GM06990 (cell line): Measurements from ENCODE around the gene SPTB.

Experiments
- DNase-seq: peaks from one replicate; pipeline ENCODE4 v3.0.0-alpha.2; 2011; ENCODE audit not compliant: insufficient read length; ENCODE audit errors: extremely low read depth
- H3K27me3 ChIP-seq: replicated peaks from 2 replicates; pipeline ENCODE4 v1.6.0; 2011; ENCODE audit warnings: low read length; ENCODE audit not compliant: control insufficient read depth, insufficient read depth
- H3K36me3 ChIP-seq: 2 replicates; pipeline ENCODE4 v1.5.1; 2011; ENCODE audit warnings: low read length; ENCODE audit not compliant: control insufficient read depth, insufficient read depth
- H3K4me3 ChIP-seq: replicated peaks from 2 replicates; pipeline ENCODE4 v1.5.1; 2011; ENCODE audit warnings: low read depth, mild to moderate bottlenecking, control low read depth, low read length
- TF ChIP-seq, protein P1 (sequence below): IDR thresholded peaks from 2 replicates; pipeline ENCODE4 v1.5.1; 2011; ENCODE audit warnings: low read length, control low read depth, mild to moderate bottlenecking, inconsistent platforms; ENCODE audit not compliant: insufficient read depth, poor library complexity, severe bottlenecking

The SPTB gene

DNA sequence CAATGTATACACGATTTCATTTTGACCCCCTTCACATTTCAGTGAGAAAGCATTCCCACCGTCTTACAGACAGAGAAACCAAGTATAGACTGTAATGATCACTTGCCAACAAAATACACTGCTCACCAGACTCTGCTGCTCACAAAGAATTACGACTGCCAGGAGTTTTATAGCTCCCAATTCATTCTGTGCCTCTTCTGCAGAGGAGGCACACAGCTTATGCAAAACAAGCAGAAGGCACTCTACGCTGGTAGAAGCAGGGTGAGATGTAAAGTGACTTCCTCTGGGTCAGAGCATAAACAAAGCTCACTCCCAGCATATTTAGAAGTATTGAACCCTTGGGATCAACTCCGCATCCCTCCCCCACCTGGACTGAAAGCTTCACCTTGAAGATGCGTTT lies 14.6 kb downstream of the SPTB start:
- Histone ChIP-seq H3K36me3 (no peaks in the 10 kb centered on the region), H3K27me3 (peaks cover 1% of the 10 kb centered on the region; the same call in 1 of the 2 replicates), H3K4me3 (no peak overlapping the region)
- DNase-seq: no peak
- TF ChIP-seq, protein P1, sequence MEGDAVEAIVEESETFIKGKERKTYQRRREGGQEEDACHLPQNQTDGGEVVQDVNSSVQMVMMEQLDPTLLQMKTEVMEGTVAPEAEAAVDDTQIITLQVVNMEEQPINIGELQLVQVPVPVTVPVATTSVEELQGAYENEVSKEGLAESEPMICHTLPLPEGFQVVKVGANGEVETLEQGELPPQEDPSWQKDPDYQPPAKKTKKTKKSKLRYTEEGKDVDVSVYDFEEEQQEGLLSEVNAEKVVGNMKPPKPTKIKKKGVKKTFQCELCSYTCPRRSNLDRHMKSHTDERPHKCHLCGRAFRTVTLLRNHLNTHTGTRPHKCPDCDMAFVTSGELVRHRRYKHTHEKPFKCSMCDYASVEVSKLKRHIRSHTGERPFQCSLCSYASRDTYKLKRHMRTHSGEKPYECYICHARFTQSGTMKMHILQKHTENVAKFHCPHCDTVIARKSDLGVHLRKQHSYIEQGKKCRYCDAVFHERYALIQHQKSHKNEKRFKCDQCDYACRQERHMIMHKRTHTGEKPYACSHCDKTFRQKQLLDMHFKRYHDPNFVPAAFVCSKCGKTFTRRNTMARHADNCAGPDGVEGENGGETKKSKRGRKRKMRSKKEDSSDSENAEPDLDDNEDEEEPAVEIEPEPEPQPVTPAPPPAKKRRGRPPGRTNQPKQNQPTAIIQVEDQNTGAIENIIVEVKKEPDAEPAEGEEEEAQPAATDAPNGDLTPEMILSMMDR: no peak

DNA sequence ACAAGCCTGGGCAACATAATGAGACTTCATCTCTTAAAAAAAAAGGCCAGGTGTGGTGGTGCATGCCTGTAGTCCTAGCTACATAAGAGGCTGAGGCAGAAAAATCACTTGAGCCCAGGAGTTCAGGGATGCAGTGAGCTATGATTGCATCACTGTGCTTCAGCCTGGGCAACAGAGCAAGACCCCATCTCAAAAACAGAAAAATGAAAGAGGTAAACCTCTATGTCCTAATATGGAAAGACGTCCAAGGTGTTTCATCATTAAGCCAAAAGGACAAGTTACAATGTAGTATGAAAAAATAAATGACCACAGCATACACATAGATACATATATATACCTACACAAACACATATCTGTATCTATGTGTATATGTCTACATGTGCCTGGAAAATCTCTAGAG lies 15.4 kb downstream of the SPTB start:
- Histone ChIP-seq H3K4me3 (no peak overlapping the region), H3K27me3 (peaks cover 1% of the 10 kb centered on the region; the same call in 1 of the 2 replicates), H3K36me3 (no peaks in the 10 kb centered on the region)
- TF ChIP-seq, protein P1: no peak
- DNase-seq: no peak

DNA sequence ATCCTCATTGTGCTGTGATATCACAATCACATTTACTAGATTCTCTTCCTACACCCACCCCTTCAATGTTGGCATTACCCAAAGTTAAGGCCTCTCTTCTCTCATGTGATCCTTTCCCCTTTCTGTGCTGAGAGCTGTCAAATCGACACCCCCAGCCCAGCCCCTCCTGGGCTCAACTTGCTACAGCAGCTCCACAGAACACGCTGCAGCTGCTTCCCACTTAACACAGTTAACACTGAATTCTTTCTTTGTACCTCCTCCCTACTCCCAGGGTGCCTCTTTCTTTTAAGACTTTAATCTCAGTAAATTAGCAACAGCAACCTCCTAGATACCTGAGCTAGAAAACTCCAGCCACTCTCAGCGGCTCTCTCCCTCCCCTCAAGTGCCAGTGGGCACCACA lies 17.8 kb downstream of the SPTB start:
- TF ChIP-seq, protein P1: no peak
- Histone ChIP-seq H3K4me3 (no peak overlapping the region), H3K36me3 (no peaks in the 10 kb centered on the region), H3K27me3 (no peaks in the 10 kb centered on the region; the same call in 1 of the 2 replicates)
- no peak for DNase-seq

DNA sequence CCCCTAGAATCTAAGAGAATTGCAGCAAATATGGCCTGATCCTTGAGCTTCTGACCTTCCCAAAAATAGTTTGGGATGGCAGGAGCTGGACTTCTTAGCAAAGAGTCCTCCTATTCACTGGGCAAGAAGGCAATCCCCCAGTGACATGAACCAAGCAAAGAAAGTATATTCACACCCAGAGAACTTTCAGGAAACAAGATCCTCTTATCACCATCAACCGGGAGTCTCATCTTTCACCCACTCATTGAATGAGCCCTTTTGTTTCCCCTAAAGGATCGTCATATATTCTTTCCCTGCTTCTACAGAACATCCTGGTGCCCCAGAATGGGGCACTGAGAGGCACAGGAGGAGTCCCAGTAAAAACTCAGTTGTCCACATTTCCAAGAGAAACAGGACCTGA lies 19.7 kb downstream of the SPTB start:
- no peak for DNase-seq
- Histone ChIP-seq H3K27me3 (no peaks in the 10 kb centered on the region; the same call in 1 of the 2 replicates), H3K4me3 (no peak overlapping the region), H3K36me3 (no peaks in the 10 kb centered on the region)
- TF ChIP-seq, protein P1: no peak

DNA sequence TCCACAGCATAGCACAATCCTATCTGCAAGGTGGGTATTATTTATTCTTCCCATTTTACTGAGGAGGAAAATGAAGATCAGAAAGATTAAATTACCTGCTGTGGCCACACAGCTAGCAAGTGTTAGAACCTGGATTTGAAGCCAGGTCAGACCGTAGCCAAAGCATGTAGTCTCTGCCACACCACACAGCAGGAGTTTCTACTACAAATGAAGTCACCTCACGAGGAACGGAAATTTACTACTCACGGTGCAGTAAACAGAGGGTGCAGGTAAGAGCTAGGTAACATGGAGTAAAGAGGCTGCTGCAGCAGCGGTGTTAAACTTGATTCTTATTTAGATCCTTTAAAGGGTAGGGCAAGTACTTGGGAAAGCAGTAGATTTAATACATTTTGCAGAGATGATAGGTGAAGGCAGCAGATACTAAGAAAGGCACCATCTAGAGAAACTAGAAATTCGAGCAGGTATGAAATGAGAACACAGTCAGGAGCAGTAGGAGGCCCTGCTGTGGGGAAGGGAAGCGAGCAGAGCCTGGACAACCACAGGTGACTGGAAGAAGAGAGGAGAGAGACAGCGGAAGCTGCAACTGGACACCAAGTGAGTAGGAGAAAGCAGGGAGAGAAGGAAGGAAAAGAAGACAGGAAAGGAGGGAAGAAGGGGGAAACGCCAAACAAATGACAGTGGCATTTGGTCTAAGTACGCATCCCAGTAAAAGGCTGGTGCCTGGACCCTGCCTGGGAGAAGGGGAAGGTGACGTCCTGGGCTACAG lies 21.5 kb downstream of the SPTB start:
- DNase-seq: no peak
- no peaks in the 10 kb centered on the region for H3K27me3 ChIP-seq
- H3K4me3 ChIP-seq: no peak overlapping the region
- TF ChIP-seq, protein P1: no peak
- no peaks in the 10 kb centered on the region for H3K36me3 ChIP-seq
